Esophagus squamous epithelium (tissue), 5 donors: ENCODE data around the gene COMMD10. TPM values are rescaled to one million over a fixed set of nuclear protein-coding genes. Genes with fewer than 3 reads are reported as not detected.

Source experiments
- DNase-seq: peaks from one replicate; lab custom pipeline; 2025; lab: John Stamatoyannopoulos, UW
- H3K27ac ChIP-seq, 4 donors: fragments of 200-600 bp; sonication (generic); one replicate each; pipeline ENCODE4 v1.5.1; 2016 to 2019; ENCODE audit warnings: mild to moderate bottlenecking in 1 of 4
- H3K27me3 ChIP-seq, 4 donors: fragments of 200-600 bp; sonication (generic); 1 replicate in 3 of 4; 2 replicates in 1 of 4; pipeline versions ENCODE4 v1.5.1 to v1.6.0; 2017 to 2021; ENCODE audit warnings: antibody characterized with exemption in 1 of 4
- H3K36me3 ChIP-seq, 3 donors: fragments of 200-600 bp; sonication (generic); one replicate each; pipeline ENCODE4 v1.5.1; 2016 to 2019
- H3K4me1 ChIP-seq, 3 donors: fragments of 200-600 bp; sonication (generic); one replicate each; pipeline ENCODE4 v1.5.1; 2017 to 2019
- H3K4me3 ChIP-seq, 4 donors: fragments of 200-600 bp; sonication (generic); 1 replicate in 3 of 4; 2 replicates in 1 of 4; pipeline ENCODE4 v1.5.1; 2016 to 2019; ENCODE audit warnings: mild to moderate bottlenecking in 2 of 4, moderate library complexity in 1 of 4
- H3K9me3 ChIP-seq, 3 donors: fragments of 200-600 bp; sonication (generic); one replicate each; pipeline ENCODE4 v1.5.1; 2016 to 2019
- POLR2A ChIP-seq, 4 donors: fragments of 450-650 bp; IDR thresholded peaks; one replicate each; pipeline ENCODE4 v1.6.1; 2017; ENCODE audit warnings: antibody characterized with exemption in 4 of 4, mild to moderate bottlenecking in 4 of 4, moderate library complexity in 3 of 4
- WGBS, 2 donors: methylation state at CpG; one replicate each; pipeline ENCODE4 v1.1.5; 2018; 5-methylcytosine and 5-hydroxymethylcytosine counted together
- intact Hi-C: fragments of 100-400 bp; cut with DNase I; formaldehyde crosslinking; loops from one replicate; pipeline ENCODE4 v1.15.0; 2022
- total RNA-seq, 4 donors: library from RNA; depleted of rRNA; stranded (reverse); fragments of >200 nt; gene quantifications; one replicate each; pipeline ENCODE4 v1.1.0, GENCODE V29; 2016
- TF ChIP-seq, protein P1 (sequence below), 6 experiments: fragments of 450-650 bp in 4 of 6; fragments of 200-600 bp in 2 of 6; sonication (generic) in 2 of 6; IDR thresholded peaks; one replicate each; pipeline ENCODE4 v1.5.1; 2016 to 2019; ENCODE audit warnings: antibody characterized with exemption in 6 of 6, mild to moderate bottlenecking in 4 of 6, moderate library complexity in 4 of 6
- donor health status: DM: yes; HTN: yes; CAD: no.

Gene COMMD10
- total RNA-seq, 4 donors from 2014 or later, result 14.1 to 29.0 (median 18.7) TPM

DNA sequence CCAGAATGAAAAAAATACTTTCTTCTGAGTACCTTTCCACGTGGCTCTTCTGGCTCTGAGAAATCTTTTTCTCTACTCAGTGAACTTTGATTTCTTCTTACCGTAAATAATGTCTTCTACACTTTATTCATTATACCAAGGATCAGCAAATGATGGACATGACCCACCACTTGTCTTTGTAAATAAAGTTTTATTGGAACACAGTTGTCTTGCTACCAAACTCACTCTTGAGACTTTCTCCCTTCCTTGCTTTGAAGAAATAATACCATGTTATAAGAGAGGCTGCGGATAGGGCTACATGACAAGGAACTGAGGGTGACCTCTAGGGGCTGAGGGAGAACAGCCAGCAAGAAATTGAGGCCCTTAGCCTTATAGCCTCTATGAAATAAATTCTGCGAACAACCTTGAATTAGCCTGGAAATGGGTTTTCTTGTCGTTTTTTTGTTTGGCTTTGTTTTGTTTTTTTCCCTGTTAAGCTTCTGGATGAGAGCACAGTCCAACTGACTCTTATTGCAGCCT, 212.5 kb downstream of the COMMD10 start:
- DNase-seq, result no peak
- Histone ChIP-seq H3K36me3 (peaks cover 0 to 78% (median 0%) of the 10 kb centered on the region in 3 donors), H3K4me3 (no peak overlapping the region), H3K4me1 (peaks cover 0 to 8% (median 0%) of the 10 kb centered on the region in 3 donors), H3K9me3 (peaks cover 0 to 10% (median 0%) of the 10 kb centered on the region in 3 donors), H3K27ac (no peak overlapping the region), H3K27me3 (no peaks in the 10 kb centered on the region)
- intact Hi-C loops, result no loop called here
- no peak for TF ChIP-seq POLR2A (IDR thresholded peaks at IDR 0.05)
- TF ChIP-seq, protein P1, sequence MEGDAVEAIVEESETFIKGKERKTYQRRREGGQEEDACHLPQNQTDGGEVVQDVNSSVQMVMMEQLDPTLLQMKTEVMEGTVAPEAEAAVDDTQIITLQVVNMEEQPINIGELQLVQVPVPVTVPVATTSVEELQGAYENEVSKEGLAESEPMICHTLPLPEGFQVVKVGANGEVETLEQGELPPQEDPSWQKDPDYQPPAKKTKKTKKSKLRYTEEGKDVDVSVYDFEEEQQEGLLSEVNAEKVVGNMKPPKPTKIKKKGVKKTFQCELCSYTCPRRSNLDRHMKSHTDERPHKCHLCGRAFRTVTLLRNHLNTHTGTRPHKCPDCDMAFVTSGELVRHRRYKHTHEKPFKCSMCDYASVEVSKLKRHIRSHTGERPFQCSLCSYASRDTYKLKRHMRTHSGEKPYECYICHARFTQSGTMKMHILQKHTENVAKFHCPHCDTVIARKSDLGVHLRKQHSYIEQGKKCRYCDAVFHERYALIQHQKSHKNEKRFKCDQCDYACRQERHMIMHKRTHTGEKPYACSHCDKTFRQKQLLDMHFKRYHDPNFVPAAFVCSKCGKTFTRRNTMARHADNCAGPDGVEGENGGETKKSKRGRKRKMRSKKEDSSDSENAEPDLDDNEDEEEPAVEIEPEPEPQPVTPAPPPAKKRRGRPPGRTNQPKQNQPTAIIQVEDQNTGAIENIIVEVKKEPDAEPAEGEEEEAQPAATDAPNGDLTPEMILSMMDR (IDR thresholded peaks at IDR 0.05), result no peak
- WGBS, 2 donors, result 91 to 92% methylated on average over 5 of the region's 5 CpGs

GRCh38 chr5:116299746-116300640, 215.2 kb downstream of the COMMD10 start:
- DNase-seq, result no peak
- H3K9me3 ChIP-seq, result peaks cover 0 to 10% (median 0%) of the 10 kb centered on the region in 3 donors
- 53 to 95% methylated on average over 2 of the region's 2 CpGs for WGBS, 2 donors
- TF ChIP-seq POLR2A (IDR thresholded peaks at IDR 0.05), result no peak
- TF ChIP-seq, protein P1 (IDR thresholded peaks at IDR 0.05), result no peak
- H3K4me3 ChIP-seq, result no peak overlapping the region
- H3K4me1 ChIP-seq, result peaks cover 0 to 8% (median 0%) of the 10 kb centered on the region in 3 donors
- peaks cover 0 to 82% (median 0%) of the 10 kb centered on the region in 3 donors for H3K36me3 ChIP-seq
- intact Hi-C loops, result no loop called here
- no peak overlapping the region for H3K27ac ChIP-seq
- H3K27me3 ChIP-seq, result no peaks in the 10 kb centered on the region

GRCh38 chr5:116301110-116301509, 216.3 kb downstream of the COMMD10 start:
- DNase-seq, result no peak
- 100% methylated on average over 1 of the region's 1 CpG for WGBS, 2 donors
- TF ChIP-seq, protein P1 (IDR thresholded peaks at IDR 0.05), result no peak
- no peak for TF ChIP-seq POLR2A (IDR thresholded peaks at IDR 0.05)
- no peak overlapping the region for H3K4me3 ChIP-seq
- intact Hi-C loops, result no loop called here
- H3K36me3 ChIP-seq, result peaks cover 0 to 91% (median 0%) of the 10 kb centered on the region in 3 donors
- H3K27me3 ChIP-seq, result no peaks in the 10 kb centered on the region
- no peak overlapping the region for H3K27ac ChIP-seq
- peaks cover 0 to 18% (median 0%) of the 10 kb centered on the region in 3 donors for H3K9me3 ChIP-seq
- H3K4me1 ChIP-seq, result peaks cover 0 to 8% (median 0%) of the 10 kb centered on the region in 3 donors

- Histone ChIP-seq H3K36me3 (peaks cover 0 to 95% (median 0%) of the 10 kb centered on the region in 3 donors), H3K4me1 (peaks cover 0 to 8% (median 0%) of the 10 kb centered on the region in 3 donors), H3K27ac (no peak overlapping the region), H3K9me3 (peaks cover 0 to 31% (median 14%) of the 10 kb centered on the region in 3 donors), H3K4me3 (no peak overlapping the region), H3K27me3 (no peaks in the 10 kb centered on the region)
- WGBS, 2 donors, result 60 to 86% methylated on average over 1 of the region's 1 CpG
- DNase-seq, result no peak
- no peak for TF ChIP-seq POLR2A (IDR thresholded peaks at IDR 0.05)
- TF ChIP-seq, protein P1 (IDR thresholded peaks at IDR 0.05), result no peak
- intact Hi-C loops, result no loop called here
These were observed 218.5 kb downstream of the COMMD10 start for GRCh38 chr5:116303340-116303739.

DNA sequence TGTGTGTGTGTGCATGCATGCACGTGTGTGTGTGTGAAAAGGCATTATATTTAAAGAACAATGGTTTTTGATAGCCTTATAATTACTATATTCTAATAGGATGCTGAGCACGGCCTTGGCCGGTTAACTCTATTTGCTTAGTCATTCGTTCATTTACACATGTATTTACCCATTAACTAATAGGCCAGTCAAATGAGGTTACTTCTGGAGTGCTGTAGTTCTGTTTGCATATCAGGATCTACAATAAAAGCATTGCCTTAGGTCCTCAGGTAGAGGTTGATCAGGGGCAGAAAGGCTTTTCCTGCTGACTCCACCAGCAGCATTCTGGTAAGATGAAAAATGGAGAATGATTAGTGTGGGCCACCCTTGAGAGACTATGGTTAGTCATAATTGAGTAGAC, 219.0 kb downstream of the COMMD10 start:
- peaks cover 0 to 34% (median 15%) of the 10 kb centered on the region in 3 donors for H3K9me3 ChIP-seq
- 60 to 72% methylated on average over 4 of the region's 4 CpGs for WGBS, 2 donors
- H3K36me3 ChIP-seq, result peaks cover 0 to 94% (median 0%) of the 10 kb centered on the region in 3 donors
- TF ChIP-seq, protein P1 (IDR thresholded peaks at IDR 0.05), result no peak
- no peak for TF ChIP-seq POLR2A (IDR thresholded peaks at IDR 0.05)
- H3K27ac ChIP-seq, result no peak overlapping the region
- no peaks in the 10 kb centered on the region for H3K27me3 ChIP-seq
- intact Hi-C loops, result no loop called here
- H3K4me1 ChIP-seq, result peaks cover 0 to 8% (median 0%) of the 10 kb centered on the region in 3 donors
- no peak overlapping the region for H3K4me3 ChIP-seq
- no peak for DNase-seq
